OCI-LY3 (cell line): ENCODE measurements around the gene ECSCR.

Experiments
- H2AFZ ChIP-seq: fragments of 200-600, 300-600 bp; shearing (Covaris generic); 2 replicates; pipeline ENCODE4 v1.6.0; 2014; ENCODE audit warnings: antibody characterized with exemption, low read depth, low read length
- H3K27ac ChIP-seq: fragments of 200-600, 300-600 bp; sonication (generic); 2 replicates; pipeline ENCODE4 v1.5.1; 2014; ENCODE audit warnings: mild to moderate bottlenecking, low read length, moderate library complexity, mixed read lengths
- H3K27me3 ChIP-seq: fragments of 200-600, 300-600 bp; sonication (generic); 2 replicates; pipeline ENCODE4 v1.6.1; 2014; ENCODE audit warnings: low read depth, low read length, mixed read lengths
- H3K36me3 ChIP-seq: fragments of 200-600, 300-600 bp; sonication (generic); replicated peaks from 2 replicates; pipeline ENCODE3; 2014; ENCODE audit warnings: low read depth, low read length, mixed read lengths
- H3K4me1 ChIP-seq: fragments of 300-600, 200-600 bp; sonication (generic); 2 replicates; pipeline ENCODE4 v1.6.1; 2014; ENCODE audit warnings: low read length, mixed read lengths
- H3K4me2 ChIP-seq: fragments of 200-600, 300-600 bp; sonication (generic); 2 replicates; pipeline ENCODE4 v1.6.1; 2014; ENCODE audit warnings: low read length, mixed read lengths
- H3K4me3 ChIP-seq: fragments of 300-600, 200-600 bp; sonication (generic); 2 replicates; pipeline ENCODE4 v1.5.1; 2014; ENCODE audit warnings: antibody characterized with exemption, mild to moderate bottlenecking, low read length, moderate library complexity
- H3K79me2 ChIP-seq: fragments of 300-600, 200-600 bp; shearing (Covaris generic); 2 replicates; pipeline ENCODE4 v1.6.1; 2014; ENCODE audit warnings: mild to moderate bottlenecking, low read length, mixed read lengths
- H3K9ac ChIP-seq: fragments of 300-600, 200-600 bp; shearing (Covaris generic); 2 replicates; pipeline ENCODE4 v1.6.0; 2014; ENCODE audit warnings: mild to moderate bottlenecking, low read length, moderate library complexity
- H3K9me3 ChIP-seq: fragments of 200-600, 300-600 bp; shearing (Covaris generic); 2 replicates; pipeline ENCODE4 v1.6.1; 2014; ENCODE audit warnings: low read length, mixed read lengths; ENCODE audit not compliant: insufficient read depth
- H4K20me1 ChIP-seq: fragments of 200-600, 300-600 bp; sonication (generic); 2 replicates; pipeline ENCODE4 v1.6.1; 2016; ENCODE audit warnings: low read length, mixed read lengths; ENCODE audit not compliant: insufficient read depth
- CTCF ChIP-seq: fragments of 200-600, 300-600 bp; sonication (generic); IDR thresholded peaks from 2 replicates; pipeline ENCODE4 v1.5.1; 2014; ENCODE audit warnings: antibody characterized with exemption, low read length, low read depth
- EZH2phosphoT487 ChIP-seq: fragments of 200-600 bp; shearing (Covaris generic); IDR thresholded peaks from 2 replicates; pipeline ENCODE4 v1.6.1; 2018; ENCODE audit warnings: antibody characterized with exemption, mixed run types, low read depth

Gene ECSCR

DNA sequence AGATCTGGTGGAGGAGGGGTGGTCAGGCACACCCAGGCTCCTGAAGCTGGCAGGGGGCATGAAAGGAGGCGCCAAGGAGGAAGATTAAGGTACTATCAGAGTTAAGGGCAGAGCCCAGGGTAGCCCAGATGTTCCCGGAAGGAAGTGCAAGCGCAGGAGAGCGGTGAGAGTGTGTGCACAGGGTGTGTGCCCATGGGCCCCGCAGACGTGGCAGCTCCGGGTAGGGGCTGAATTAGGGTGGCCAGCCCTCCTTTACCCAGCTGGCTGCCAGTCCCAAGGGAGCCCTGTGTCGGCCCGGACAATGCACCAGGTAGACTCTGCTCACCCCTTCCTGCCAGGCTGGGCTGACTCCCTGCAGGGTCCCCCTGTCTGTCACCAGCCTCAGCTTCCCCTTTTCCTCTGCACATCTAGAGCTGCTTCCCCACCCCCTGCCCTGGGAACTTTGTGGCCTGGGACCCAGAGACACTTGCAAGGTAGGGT, 8.3 kb upstream of the ECSCR start, which contains the start of gene SMIM33:
SMIM33 (plus strand) TSS at position 184 of the 480 bp plus-strand sequence; CDS start at position 302, 118 bp downstream.
- Histone ChIP-seq H3K27ac (no peak within 1 kb of the TSS), H3K4me2 (no peak within 1 kb of the TSS), H3K4me1 (no peaks in the 10 kb centered on the region), H4K20me1 (no peaks in the 10 kb centered on the region), H3K4me3 (no peak within 1 kb of the TSS), H3K9ac (no peak within 1 kb of the TSS), H3K9me3 (no peaks in the 10 kb centered on the region), H2AFZ (no peak within 1 kb of the TSS), H3K36me3 (no peaks in the 10 kb centered on the region), H3K79me2 (no peaks in the 10 kb centered on the region), H3K27me3 (no peaks in the 10 kb centered on the region)
- TF ChIP-seq EZH2phosphoT487 (no peak), CTCF (no peak)

DNA sequence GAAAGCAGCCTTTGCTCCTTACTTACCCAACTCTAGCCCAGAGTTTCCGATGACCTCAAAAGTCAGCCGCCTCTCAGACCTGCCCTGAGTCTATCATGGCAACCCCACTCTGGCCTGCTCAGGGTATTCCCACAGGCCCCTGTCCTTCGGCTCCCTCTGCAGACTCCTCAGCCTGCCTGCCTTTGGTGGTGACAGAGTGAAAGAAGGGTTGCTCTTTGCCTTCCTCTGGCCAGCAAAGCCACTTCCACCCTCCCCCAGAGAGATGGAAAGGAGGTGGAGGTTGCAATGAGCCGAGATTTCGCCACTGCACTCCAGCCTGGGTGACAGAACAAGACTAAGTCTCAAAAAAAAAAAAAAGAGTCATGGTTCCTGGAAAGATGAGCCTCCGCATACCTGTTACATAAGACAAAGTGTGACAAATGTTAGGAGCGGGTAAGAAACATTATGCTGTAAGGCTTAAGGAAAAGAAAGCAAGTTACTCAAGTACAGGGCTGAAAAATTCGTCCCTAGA, 5.9 kb upstream of the ECSCR start:
- no peak overlapping the region for H3K4me3 ChIP-seq
- no peak overlapping the region for H3K9ac ChIP-seq
- no peak for TF ChIP-seq CTCF
- no peak for TF ChIP-seq EZH2phosphoT487
- H3K79me2 ChIP-seq: no peaks in the 10 kb centered on the region
- no peak overlapping the region for H3K27ac ChIP-seq
- H3K36me3 ChIP-seq: no peaks in the 10 kb centered on the region
- H3K4me2 ChIP-seq: no peak overlapping the region
- no peaks in the 10 kb centered on the region for H4K20me1 ChIP-seq
- no peaks in the 10 kb centered on the region for H3K4me1 ChIP-seq
- H2AFZ ChIP-seq: no peak overlapping the region
- H3K27me3 ChIP-seq: no peaks in the 10 kb centered on the region
- H3K9me3 ChIP-seq: no peaks in the 10 kb centered on the region

DNA sequence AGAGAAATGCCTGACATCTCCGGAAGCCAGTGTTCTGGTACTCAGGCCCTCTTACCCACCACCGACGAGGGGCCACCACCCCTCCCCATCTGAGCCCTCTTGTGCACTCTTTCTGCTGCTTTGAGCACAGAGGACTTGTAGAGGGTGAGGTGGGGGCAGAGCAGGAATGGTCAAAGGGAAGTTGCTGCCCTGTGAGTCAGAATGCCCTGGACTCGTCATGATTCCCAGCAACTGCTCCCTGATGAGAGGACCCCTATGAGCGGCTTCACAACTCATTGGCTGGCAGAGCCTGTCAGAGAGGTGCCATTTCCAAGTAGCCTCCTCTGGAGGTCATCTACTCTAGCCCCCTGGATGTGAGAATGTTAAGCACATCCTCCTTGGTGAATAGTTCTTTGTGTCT, 845 bp downstream of the ECSCR start:
- H2AFZ ChIP-seq: no peak overlapping the region
- TF ChIP-seq EZH2phosphoT487 (no peak), CTCF (no peak)
- H3K4me1 ChIP-seq: peaks cover 38% of the 10 kb centered on the region
- H3K9ac ChIP-seq: no peak overlapping the region
- H3K79me2 ChIP-seq: no peaks in the 10 kb centered on the region
- H4K20me1 ChIP-seq: no peaks in the 10 kb centered on the region
- H3K36me3 ChIP-seq: no peaks in the 10 kb centered on the region
- H3K9me3 ChIP-seq: no peaks in the 10 kb centered on the region
- H3K27ac ChIP-seq: no peak overlapping the region
- H3K4me3 ChIP-seq: no peak overlapping the region
- no peak overlapping the region for H3K4me2 ChIP-seq
- no peaks in the 10 kb centered on the region for H3K27me3 ChIP-seq

DNA sequence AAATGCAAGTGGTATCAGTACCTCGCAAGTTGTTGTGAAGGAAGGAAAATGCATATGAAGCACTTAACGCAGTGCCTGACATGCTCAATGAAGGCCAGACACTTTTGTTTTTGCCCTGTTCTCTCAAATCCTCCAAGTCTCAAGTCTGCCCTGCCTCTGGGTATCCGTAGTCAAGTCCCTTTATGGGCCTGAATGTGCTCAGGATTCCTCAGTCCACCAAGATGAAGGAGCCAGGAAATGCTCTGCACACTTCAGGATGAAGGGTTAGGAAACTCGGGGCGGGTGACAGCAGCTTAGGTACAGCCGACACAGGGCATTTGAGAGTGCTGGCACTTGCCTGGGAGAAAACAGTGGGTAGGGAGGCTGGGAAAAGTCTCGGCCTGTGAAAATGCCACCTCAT, 1.4 kb downstream of the ECSCR start:
- Histone ChIP-seq H2AFZ (no peak overlapping the region), H4K20me1 (no peaks in the 10 kb centered on the region), H3K36me3 (no peaks in the 10 kb centered on the region), H3K27me3 (no peaks in the 10 kb centered on the region), H3K4me2 (no peak overlapping the region), H3K4me1 (peaks cover 43% of the 10 kb centered on the region), H3K79me2 (no peaks in the 10 kb centered on the region), H3K9ac (no peak overlapping the region), H3K4me3 (no peak overlapping the region), H3K9me3 (no peaks in the 10 kb centered on the region), H3K27ac (no peak overlapping the region)
- TF ChIP-seq EZH2phosphoT487 (no peak), CTCF (no peak)
